ENCODE results near the gene CHEK2.
"Not testable (repeated sequence)": the region's sequence is repeated elsewhere in the genome, so short reads cannot be mapped to it uniquely, and the experiment has no call there.

GRCh38 chr22:28762000-28762399 is 20.4 kb upstream of the CHEK2 start:
- not testable (repeated sequence) for TF ChIP-seq CTCF, POLR2AphosphoS5 (IDR thresholded peaks at IDR 0.05)

Measured in prostate gland (tissue), 2 donors.